Measurements from ENCODE around the gene PCSK4.

Gene PCSK4

GRCh38 chr19:1524972-1525325, 34.8 kb upstream of the PCSK4 start:
- no peak overlapping the region for H3K4me3 ChIP-seq (ENCODE audit: low read depth, low read length)

GRCh38 chr19:1524287-1524971, 34.3 kb upstream of the PCSK4 start:
- no peak overlapping the region for H3K4me3 ChIP-seq (ENCODE audit: low read depth, low read length)

More at GRCh38 chr19:1524972-1525325, 34.8 kb upstream of the PCSK4 start:
- TF ChIP-seq CTCF (IDR thresholded peaks at IDR 0.05; ENCODE audit: borderline replicate concordance, insufficient read depth, low read depth, low read length) = no peak

GRCh38 chr19:1523412-1524286, 33.5 kb upstream of the PCSK4 start, which contains the start of gene PLK5:
Gene PLK5, plus strand, starts transcription at chr19:1524077. Its CDS starts 2,920 bp downstream, at chr19:1526997.
- no peak within 1 kb of the TSS for H3K4me3 ChIP-seq (ENCODE audit: low read depth, low read length)

More at GRCh38 chr19:1524287-1524971, 34.3 kb upstream of the PCSK4 start:
- TF ChIP-seq CTCF (IDR thresholded peaks at IDR 0.05; ENCODE audit: borderline replicate concordance, insufficient read depth, low read depth, low read length) = no peak

GRCh38 chr19:1522838-1523237, 32.7 kb upstream of the PCSK4 start:
- TF ChIP-seq CTCF (IDR thresholded peaks at IDR 0.05; ENCODE audit: borderline replicate concordance, insufficient read depth, low read depth, low read length) = no peak
- no peak overlapping the region for H3K4me3 ChIP-seq (ENCODE audit: low read depth, low read length)

More at GRCh38 chr19:1523412-1524286, 33.5 kb upstream of the PCSK4 start, which contains the start of gene PLK5:
- TF ChIP-seq CTCF (IDR thresholded peaks at IDR 0.05; ENCODE audit: borderline replicate concordance, insufficient read depth, low read depth, low read length) = no peak

GRCh38 chr19:1522061-1522460, 31.9 kb upstream of the PCSK4 start:
- TF ChIP-seq CTCF (IDR thresholded peaks at IDR 0.05; ENCODE audit: borderline replicate concordance, insufficient read depth, low read depth, low read length) = no peak
- no peak overlapping the region for H3K4me3 ChIP-seq (ENCODE audit: low read depth, low read length)

- no peak overlapping the region for H3K4me3 ChIP-seq (ENCODE audit: low read depth, low read length)
- no peak for TF ChIP-seq CTCF (IDR thresholded peaks at IDR 0.05; ENCODE audit: borderline replicate concordance, insufficient read depth, low read depth, low read length)
Observed at GRCh38 chr19:1521636-1522035, 31.5 kb upstream of the PCSK4 start.

All from GM12875 (cell line).